Measurements from ENCODE around the gene PPP2R2D. TPM values are rescaled to one million over a fixed set of nuclear protein-coding genes. Genes with fewer than 3 reads are reported as not detected.

Gene PPP2R2D
- total RNA-seq, 2 experiments from 2014 or later: 32.6 to 32.9 TPM

DNA sequence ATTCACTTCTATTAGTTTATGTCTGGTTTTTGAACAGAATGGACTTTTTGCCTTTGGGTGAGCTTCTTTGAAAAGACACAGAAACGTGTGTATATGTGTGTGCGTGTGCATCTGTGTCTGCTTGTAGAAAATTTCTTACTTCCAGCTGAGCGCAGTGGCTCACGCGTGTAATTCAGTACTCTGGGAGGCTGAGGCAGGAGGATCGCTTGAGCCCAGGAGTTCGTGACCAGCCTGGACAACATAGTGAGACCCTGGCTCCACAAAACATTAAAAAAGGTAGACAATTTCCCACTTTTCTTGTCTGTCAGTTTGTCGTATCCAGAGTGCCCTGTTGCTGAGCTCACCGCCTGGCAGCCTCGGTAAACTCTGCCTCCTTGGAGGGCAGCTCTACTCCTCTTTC is 25.4 kb downstream of the PPP2R2D start:
- no peaks in the 10 kb centered on the region for H3K27me3 Mint-ChIP-seq
- H3K27ac Mint-ChIP-seq: no peak overlapping the region
- H3K4me3 ChIP-seq (ENCODE audit: low read length): no peak overlapping the region
- H3K9me3 Mint-ChIP-seq: peaks cover 6% of the 10 kb centered on the region
- H3K27me3 ChIP-seq (ENCODE audit: control insufficient read depth in 1 of 2, insufficient read depth in 2 of 2, low read length in 2 of 2): no peaks in the 10 kb centered on the region
- ATAC-seq (ENCODE audit: poor library complexity): no peak
- H3K9me3 ChIP-seq (ENCODE audit: control insufficient read depth in 1 of 2, insufficient read depth in 1 of 2, low read length in 2 of 2): peaks cover 13 to 14% of the 10 kb centered on the region in 2 experiments
- no peaks in the 10 kb centered on the region for H3K36me3 ChIP-seq (ENCODE audit: insufficient read depth, low read length)
- intact Hi-C loops (cut with DNase I, micrococcal nuclease): no loop called here
- H3K4me3 Mint-ChIP-seq: no peak overlapping the region
- no peak for TF ChIP-seq CTCF (IDR thresholded peaks at IDR 0.05)
- CTCF ChIA-PET: interaction anchor here (0.8 kb wide), 1 partner anchor 17 kb away, joined by 3 read pairs; no protein-coding TSS in a partner anchor
- DNase-seq: no peak
- peaks cover 91% of the 10 kb centered on the region for H3K4me1 Mint-ChIP-seq (ENCODE audit: low read depth)
- POLR2A ChIA-PET: no interaction called here
- no peak overlapping the region for H3K27ac ChIP-seq (ENCODE audit: low read depth in 1 of 2, low read length in 2 of 2)
- peaks cover 56% of the 10 kb centered on the region for H3K4me1 ChIP-seq (ENCODE audit: insufficient read depth, low read length)
- peaks cover 51% of the 10 kb centered on the region for H3K36me3 Mint-ChIP-seq (ENCODE audit: low read depth)

DNA sequence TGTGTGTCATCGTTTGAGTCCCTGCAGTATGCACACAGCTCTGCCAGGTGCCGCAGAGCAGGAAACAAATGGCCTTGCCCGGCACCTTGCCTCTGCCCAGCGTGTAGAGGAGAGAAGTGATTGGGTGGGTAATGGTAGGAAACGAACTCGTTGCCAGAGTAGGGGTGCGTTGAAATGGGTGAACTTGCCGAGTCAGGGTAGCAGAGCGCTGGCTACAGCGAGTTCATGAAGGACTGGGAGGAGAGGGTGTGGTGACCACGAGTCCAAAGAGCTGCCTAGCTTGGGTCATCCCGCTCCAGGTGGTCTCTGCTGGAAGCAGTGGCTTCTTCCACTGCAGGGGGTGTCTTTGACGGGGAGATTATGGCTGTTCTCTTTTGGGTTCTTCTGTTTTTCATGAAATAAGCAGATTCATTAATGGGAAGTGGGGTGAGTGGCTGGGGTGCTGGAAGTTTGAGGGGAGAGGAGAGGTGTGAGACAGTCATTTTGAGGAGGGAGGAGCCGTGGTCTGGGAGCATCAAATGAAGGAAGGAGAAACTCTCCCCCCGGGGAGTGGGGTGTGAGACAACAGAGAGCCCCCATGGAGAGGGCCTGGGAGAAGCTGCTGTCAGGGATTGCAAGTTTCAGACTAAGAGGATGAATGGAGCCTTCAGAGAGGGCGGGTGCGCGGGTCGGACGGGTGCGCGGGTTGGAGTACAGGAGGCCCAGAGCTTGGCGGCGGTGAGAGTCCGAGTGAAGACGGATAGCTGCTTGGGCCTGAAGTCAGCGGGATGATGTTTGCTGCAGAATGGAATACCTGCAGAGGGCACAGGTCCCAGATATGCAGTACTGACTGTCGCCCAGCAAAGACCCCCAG is 26.2 kb downstream of the PPP2R2D start:
- Mint-ChIP-seq H3K4me1 (ENCODE audit: low read depth) (peaks cover 90% of the 10 kb centered on the region), H3K27ac (peak overlapping the region; percentile 86), H3K9me3 (peaks cover 6% of the 10 kb centered on the region), H3K4me3 (peak overlapping the region; percentile 50), H3K27me3 (no peaks in the 10 kb centered on the region), H3K36me3 (ENCODE audit: low read depth) (peaks cover 46% of the 10 kb centered on the region)
- intact Hi-C loops (cut with DNase I, micrococcal nuclease): no loop called here
- ATAC-seq (ENCODE audit: poor library complexity) (no peak), DNase-seq (no peak)
- ChIA-PET CTCF (interaction anchor here (0.8 kb wide), 1 partner anchor 16 kb away, joined by 3 read pairs; no protein-coding TSS in a partner anchor), POLR2A (no interaction called here)
- Histone ChIP-seq H3K4me3 (ENCODE audit: low read length) (no peak overlapping the region), H3K9me3 (ENCODE audit: control insufficient read depth in 1 of 2, insufficient read depth in 1 of 2, low read length in 2 of 2) (peaks cover 13 to 14% of the 10 kb centered on the region in 2 experiments), H3K4me1 (ENCODE audit: insufficient read depth, low read length) (peaks cover 59% of the 10 kb centered on the region), H3K36me3 (ENCODE audit: insufficient read depth, low read length) (no peaks in the 10 kb centered on the region), H3K27me3 (ENCODE audit: control insufficient read depth in 1 of 2, insufficient read depth in 2 of 2, low read length in 2 of 2) (no peaks in the 10 kb centered on the region), H3K27ac (ENCODE audit: low read depth in 1 of 2, low read length in 2 of 2) (no peak overlapping the region)
- TF ChIP-seq CTCF (IDR thresholded peaks at IDR 0.05): no peak

DNA sequence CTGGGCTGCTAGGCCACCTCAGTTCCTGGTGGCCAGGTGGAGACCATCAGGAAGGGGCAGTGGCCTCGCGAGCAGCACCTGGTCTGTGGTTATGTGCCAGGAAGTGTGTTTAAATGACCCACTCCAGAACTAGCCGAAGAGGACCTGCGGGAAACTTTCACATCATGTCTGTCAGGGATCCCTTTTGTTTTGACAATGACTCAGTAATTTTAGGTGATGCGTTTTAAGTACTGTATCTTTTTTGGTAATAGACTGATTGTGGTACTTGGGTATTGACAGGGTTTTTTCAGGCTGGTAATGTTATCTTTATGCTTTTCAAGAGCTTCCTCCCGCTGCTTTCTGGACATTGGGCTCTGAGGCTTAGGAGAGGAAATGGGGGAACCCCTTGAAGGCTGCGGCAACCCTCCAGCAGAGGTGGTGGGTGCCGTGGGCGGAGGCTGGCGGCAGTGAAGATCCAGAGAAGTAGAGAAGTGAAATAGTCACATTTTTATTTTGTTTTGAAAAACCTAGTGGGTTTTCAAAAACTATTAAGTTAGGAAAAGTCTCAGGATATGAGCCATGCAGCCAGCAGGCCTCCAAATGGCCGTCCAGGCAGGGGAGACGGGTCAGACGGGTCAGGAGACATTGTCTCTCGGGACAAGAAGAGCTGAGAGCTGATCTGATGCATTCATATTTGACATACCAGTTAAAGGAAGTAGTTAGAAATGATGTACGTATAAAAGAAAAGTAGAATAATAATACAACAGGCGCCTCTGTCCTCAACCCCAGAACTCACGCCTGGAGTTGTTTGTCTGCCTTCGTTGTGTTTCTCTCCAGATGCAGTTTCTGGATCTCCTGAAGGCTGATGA is 27.7 kb downstream of the PPP2R2D start:
- Mint-ChIP-seq H3K36me3 (ENCODE audit: low read depth) (peaks cover 40% of the 10 kb centered on the region), H3K27me3 (no peaks in the 10 kb centered on the region), H3K4me3 (peak overlapping the region; percentile 72), H3K4me1 (ENCODE audit: low read depth) (peaks cover 94% of the 10 kb centered on the region), H3K27ac (peak overlapping the region; percentile 86), H3K9me3 (peaks cover 6% of the 10 kb centered on the region)
- Histone ChIP-seq H3K9me3 (ENCODE audit: control insufficient read depth in 1 of 2, insufficient read depth in 1 of 2, low read length in 2 of 2) (peaks cover 10 to 14% of the 10 kb centered on the region in 2 experiments), H3K27me3 (ENCODE audit: control insufficient read depth in 1 of 2, insufficient read depth in 2 of 2, low read length in 2 of 2) (no peaks in the 10 kb centered on the region), H3K27ac (ENCODE audit: low read depth in 1 of 2, low read length in 2 of 2) (peak overlapping the region in 1 of 2 donors; percentile 3), H3K4me1 (ENCODE audit: insufficient read depth, low read length) (peaks cover 65% of the 10 kb centered on the region), H3K36me3 (ENCODE audit: insufficient read depth, low read length) (peaks cover 7% of the 10 kb centered on the region), H3K4me3 (ENCODE audit: low read length) (no peak overlapping the region)
- DNase-seq: peak in 5 of 14 experiments; percentile 27 to 55 (median 38)
- intact Hi-C loops (cut with DNase I, micrococcal nuclease): no loop called here
- no peak for TF ChIP-seq CTCF (IDR thresholded peaks at IDR 0.05)
- ATAC-seq (ENCODE audit: poor library complexity): peak; percentile 71
- ChIA-PET CTCF (interaction anchor here (1.3 kb wide), 1 partner anchor 43 kb away, joined by 4 read pairs; no protein-coding TSS in a partner anchor), POLR2A (no interaction called here)

Data from CD4-positive, alpha-beta T cell (primary cell).